A204.1 (cell line): ENCODE measurements around the gene MYEOV.

ENCODE experiments used
- FAIRE-seq: peaks from 2 replicates; lab custom pipeline; 2012; peaks lifted over from hg19 to GRCh38; lab: Jason Lieb, UNC

Gene MYEOV

GRCh38 chr11:69293819-69294505 is at the start of gene MYEOV:
Gene MYEOV, plus strand, starts transcription at chr11:69294155. Its CDS starts 1,200 bp downstream, at chr11:69295355.
- no peak for FAIRE-seq

GRCh38 chr11:69244266-69244665 is 49.7 kb upstream of the MYEOV start:
- FAIRE-seq: no peak

GRCh38 chr11:69245041-69245440 is 48.9 kb upstream of the MYEOV start:
- FAIRE-seq: no peak

GRCh38 chr11:69245491-69246345 is 48.2 kb upstream of the MYEOV start:
- FAIRE-seq: no peak

- FAIRE-seq: no peak
Observed at GRCh38 chr11:69249311-69250185, 44.4 kb upstream of the MYEOV start.

- FAIRE-seq: no peak
Observed at GRCh38 chr11:69250186-69251056, 43.5 kb upstream of the MYEOV start.

GRCh38 chr11:69251057-69251393 is 42.9 kb upstream of the MYEOV start:
- FAIRE-seq: no peak

- FAIRE-seq: no peak
Observed at GRCh38 chr11:69251639-69252489, 42.1 kb upstream of the MYEOV start.

GRCh38 chr11:69252490-69252837 is 41.5 kb upstream of the MYEOV start:
- FAIRE-seq: no peak

GRCh38 chr11:69253028-69253427 is 40.9 kb upstream of the MYEOV start:
- FAIRE-seq: no peak

GRCh38 chr11:69257134-69257533 is 36.8 kb upstream of the MYEOV start:
- no peak for FAIRE-seq

- no peak for FAIRE-seq
Observed at GRCh38 chr11:69257838-69258658, 35.9 kb upstream of the MYEOV start.

- no peak for FAIRE-seq
Observed at GRCh38 chr11:69259096-69259495, 34.9 kb upstream of the MYEOV start.

GRCh38 chr11:69260622-69261021 is 33.3 kb upstream of the MYEOV start:
- FAIRE-seq: no peak

- FAIRE-seq: no peak
Observed at GRCh38 chr11:69261116-69261515, 32.8 kb upstream of the MYEOV start.

GRCh38 chr11:69262918-69263735 is 30.8 kb upstream of the MYEOV start:
- FAIRE-seq: no peak

- FAIRE-seq: no peak
Observed at GRCh38 chr11:69263736-69264052, 30.3 kb upstream of the MYEOV start.

- FAIRE-seq: no peak
Observed at GRCh38 chr11:69264486-69264885, 29.5 kb upstream of the MYEOV start.

- FAIRE-seq: no peak
Observed at GRCh38 chr11:69265210-69265609, 28.7 kb upstream of the MYEOV start.
